Measurements from ENCODE around the gene MBL2.

Gene MBL2

GRCh38 chr10:52740913-52741675 is 31.5 kb downstream of the MBL2 start:
- DNase-seq (ENCODE audit: insufficient read length, low spot score) (peak; percentile 32), FAIRE-seq (no peak)
- no peak for TF ChIP-seq POLR2A (IDR thresholded peaks at IDR 0.05; ENCODE audit: low read depth, low read length)

- FAIRE-seq (no peak), DNase-seq (ENCODE audit: insufficient read length, low spot score) (no peak)
- no peak for TF ChIP-seq POLR2A (IDR thresholded peaks at IDR 0.05; ENCODE audit: low read depth, low read length)
Measured at GRCh38 chr10:52740155-52740549, 32.4 kb downstream of the MBL2 start.

GRCh38 chr10:52739380-52740154 is 33.0 kb downstream of the MBL2 start:
- DNase-seq (ENCODE audit: insufficient read length, low spot score) (no peak), FAIRE-seq (no peak)
- no peak for TF ChIP-seq POLR2A (IDR thresholded peaks at IDR 0.05; ENCODE audit: low read depth, low read length)

GRCh38 chr10:52738951-52739350 is 33.6 kb downstream of the MBL2 start:
- no peak for DNase-seq (ENCODE audit: insufficient read length, low spot score)
- no peak for FAIRE-seq
- TF ChIP-seq POLR2A (IDR thresholded peaks at IDR 0.05; ENCODE audit: low read depth, low read length), result no peak

GRCh38 chr10:52729271-52730104 is 43.1 kb downstream of the MBL2 start:
- FAIRE-seq (peak; percentile 97), DNase-seq (ENCODE audit: insufficient read length, low spot score) (peak; percentile 33)
- TF ChIP-seq POLR2A (IDR thresholded peaks at IDR 0.05; ENCODE audit: low read depth, low read length), result no peak

- TF ChIP-seq POLR2A (IDR thresholded peaks at IDR 0.05; ENCODE audit: low read depth, low read length), result no peak
- FAIRE-seq (no peak), DNase-seq (ENCODE audit: insufficient read length, low spot score) (no peak)
Measured at GRCh38 chr10:52720018-52720417, 52.6 kb downstream of the MBL2 start.

All from H54 (cell line).